A549 treated with GW870086 at 1 μM for 4 hours (cell line): ENCODE measurements around the gene MAGEB10. TPM values are rescaled to one million over a fixed set of nuclear protein-coding genes. Genes with fewer than 3 reads are reported as not detected.

Experiments used
- total RNA-seq: library from RNA; stranded (reverse); fragments of 200-300 nt; extraction: Qiagen RNA extraction; gene quantifications from 5 replicates; pipeline ENCODE4 v1.2.3, GENCODE V29; 2022; ENCODE audit warnings: low read depth

Gene MAGEB10
- total RNA-seq = not detected in 5 replicates

DNA sequence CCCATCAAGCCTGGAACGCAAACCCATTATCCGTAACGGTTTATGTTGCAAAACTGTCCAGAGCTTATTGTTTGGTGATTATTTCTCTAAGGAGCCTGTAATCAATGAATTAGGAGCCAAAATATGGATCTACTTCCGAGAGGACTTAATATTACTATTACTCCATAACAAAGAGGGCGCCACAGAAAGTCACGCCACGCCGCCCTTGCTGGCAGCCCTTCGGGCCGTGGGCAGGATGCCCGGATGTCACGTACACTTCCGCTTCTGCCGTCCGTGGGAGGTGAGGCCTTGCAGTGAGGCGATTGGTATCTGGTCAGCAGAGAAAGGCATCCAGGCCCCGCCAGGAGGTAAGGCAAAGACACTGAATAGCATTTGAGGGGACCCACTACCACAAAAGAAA, at the start of gene MAGEB10:
TSS of gene MAGEB10 (plus strand) at position 301 of the 400 bp plus-strand sequence. CDS start 13,317 bp downstream, outside the sequence.

Other genes with a start within 250 kb of the MAGEB10 start
- gene DCAF8L2, start 217.6 kb upstream of the MAGEB10 start, total RNA-seq = not detected in 5 replicates
- not detected in 5 replicates for gene DCAF8L1, start 173.5 kb downstream of the MAGEB10 start, total RNA-seq